Upper lobe of left lung (tissue), 6 donors: Measurements from ENCODE around the gene SOD3. TPM values are rescaled to one million over a fixed set of nuclear protein-coding genes. Genes with fewer than 3 reads are reported as not detected.

ENCODE experiments used
- ATAC-seq, 2 donors: fragments of 200-7000 bp; cut with Tn5 transposase; one replicate each; pipeline ENCODE4 v1.9.1; 2022; ENCODE audit warnings: mild to moderate bottlenecking in 2 of 2, moderate library complexity in 2 of 2; ENCODE audit not compliant: low FRiP score in 2 of 2
- DNase-seq, 2 donors: peaks; one replicate each; pipeline ENCODE4 v3.0.0-alpha.2; 2019 to 2020
- H3K27ac ChIP-seq, 4 donors: fragments of 200-600 bp; sonication (generic); one replicate each; pipeline ENCODE4 v1.5.1; 2016 to 2019
- H3K27me3 ChIP-seq, 4 donors: fragments of 200-600 bp; sonication (generic); one replicate each; pipeline ENCODE4 v1.5.1; 2017 to 2019
- H3K36me3 ChIP-seq, 4 donors: fragments of 200-600 bp; sonication (generic); one replicate each; pipeline ENCODE4 v1.5.1; 2016 to 2019
- H3K4me1 ChIP-seq, 4 donors: fragments of 200-600 bp; sonication (generic); one replicate each; pipeline ENCODE4 v1.5.1; 2018 to 2019
- H3K4me3 ChIP-seq, 4 donors: fragments of 200-600 bp; sonication (generic); one replicate each; pipeline ENCODE4 v1.5.1; 2017 to 2019; ENCODE audit warnings: mild to moderate bottlenecking in 2 of 4, moderate library complexity in 1 of 4
- H3K9me3 ChIP-seq, 4 donors: fragments of 200-600 bp; sonication (generic); one replicate each; pipeline ENCODE4 v1.5.1; 2018 to 2019
- CTCF ChIP-seq, 6 experiments: fragments of 450-650 bp in 4 of 6; fragments of 200-600 bp in 2 of 6; sonication (generic) in 2 of 6; IDR thresholded peaks; one replicate each; pipeline ENCODE4 v1.5.1; 2016 to 2019; ENCODE audit warnings: antibody characterized with exemption in 6 of 6
- EP300 ChIP-seq, 4 donors: sonication (generic); formaldehyde crosslinking; IDR thresholded peaks; one replicate each; pipeline ENCODE4 v1.5.1; 2017; ENCODE audit warnings: antibody characterized with exemption in 4 of 4, control low read depth in 2 of 4
- POLR2A ChIP-seq, 4 donors: fragments of 450-650 bp; IDR thresholded peaks; one replicate each; pipeline ENCODE4 v1.5.1; 2016 to 2017; ENCODE audit warnings: antibody characterized with exemption in 4 of 4, mild to moderate bottlenecking in 2 of 4
- POLR2AphosphoS5 ChIP-seq, 2 donors: sonication (generic); formaldehyde crosslinking; IDR thresholded peaks; one replicate each; pipeline ENCODE4 v1.5.1; 2017; ENCODE audit warnings: antibody characterized with exemption in 2 of 2
- WGBS, 2 donors: methylation state at CpG; one replicate each; pipeline ENCODE4 v1.1.5; 2017 to 2018; 5-methylcytosine and 5-hydroxymethylcytosine counted together
- total RNA-seq, 6 donors: library from RNA; depleted of rRNA in 4 of 6; stranded (reverse); fragments of >200 nt in 4 of 6; gene quantifications; one replicate each; pipeline versions ENCODE4 v1.1.0 to v1.2.1, GENCODE V29; 2016 to 2021
- donor health status: DM: no; HTN: no; CAD: no; lungs with moderate emphysema.
- donor health status: DM: no; HTN: yes; CAD: no; lungs with severe emphysema.

SOD3 gene
- total RNA-seq, 6 donors from 2014 or later = 109 to 484 (median 200) TPM

- no peak overlapping the region for H3K4me3 ChIP-seq
- peaks cover 0 to 8% (median 0%) of the 10 kb centered on the region in 4 donors for H3K4me1 ChIP-seq
- DNase-seq = no peak
- no peaks in the 10 kb centered on the region for H3K9me3 ChIP-seq
- no peak for ATAC-seq
- no peak for TF ChIP-seq EP300 (IDR thresholded peaks at IDR 0.05)
- no peak for TF ChIP-seq POLR2A (IDR thresholded peaks at IDR 0.05)
- no peak for TF ChIP-seq POLR2AphosphoS5 (IDR thresholded peaks at IDR 0.05)
- TF ChIP-seq CTCF (IDR thresholded peaks at IDR 0.05) = no peak
- H3K27me3 ChIP-seq = no peaks in the 10 kb centered on the region
- no peak overlapping the region for H3K27ac ChIP-seq
- peaks cover 0 to 35% (median 8%) of the 10 kb centered on the region in 4 donors for H3K36me3 ChIP-seq
Observed at GRCh38 chr4:24820541-24820940, 25.2 kb downstream of the SOD3 start.

- H3K27ac ChIP-seq = no peak overlapping the region
- peaks cover 0 to 23% (median 4%) of the 10 kb centered on the region in 4 donors for H3K36me3 ChIP-seq
- no peak overlapping the region for H3K4me3 ChIP-seq
- no peaks in the 10 kb centered on the region for H3K27me3 ChIP-seq
- WGBS, 2 donors = 62 to 80% methylated on average over 7 of the region's 7 CpGs
- H3K9me3 ChIP-seq = no peaks in the 10 kb centered on the region
- peak in 1 of 2 donors; percentile 40 for DNase-seq
- TF ChIP-seq EP300 (IDR thresholded peaks at IDR 0.05) = peak in 1 of 4 donors; percentile 30
- TF ChIP-seq CTCF (IDR thresholded peaks at IDR 0.05) = no peak
- no peak for TF ChIP-seq POLR2AphosphoS5 (IDR thresholded peaks at IDR 0.05)
- no peak for TF ChIP-seq POLR2A (IDR thresholded peaks at IDR 0.05)
- H3K4me1 ChIP-seq = peaks cover 0 to 8% (median 0%) of the 10 kb centered on the region in 4 donors
- peak in 1 of 2 donors; percentile 77 for ATAC-seq
Observed at GRCh38 chr4:24824720-24825119, 29.3 kb downstream of the SOD3 start.

- Histone ChIP-seq H3K4me1 (no peaks in the 10 kb centered on the region), H3K4me3 (no peak overlapping the region), H3K9me3 (no peaks in the 10 kb centered on the region), H3K27ac (no peak overlapping the region), H3K36me3 (peaks cover 0 to 56% (median 10%) of the 10 kb centered on the region in 4 donors), H3K27me3 (no peaks in the 10 kb centered on the region)
- 91 to 97% methylated on average over 3 of the region's 3 CpGs for WGBS, 2 donors
- no peak for ATAC-seq
- TF ChIP-seq POLR2A (IDR thresholded peaks at IDR 0.05) (no peak), CTCF (IDR thresholded peaks at IDR 0.05) (no peak), POLR2AphosphoS5 (IDR thresholded peaks at IDR 0.05) (no peak), EP300 (IDR thresholded peaks at IDR 0.05) (no peak)
- no peak for DNase-seq
Observed at GRCh38 chr4:24831637-24832036, 36.3 kb downstream of the SOD3 start.

- Histone ChIP-seq H3K36me3 (peaks cover 0 to 45% (median 9%) of the 10 kb centered on the region in 4 donors), H3K27me3 (no peaks in the 10 kb centered on the region), H3K4me1 (peaks cover 0 to 6% (median 0%) of the 10 kb centered on the region in 4 donors), H3K4me3 (no peak overlapping the region), H3K9me3 (no peaks in the 10 kb centered on the region), H3K27ac (no peak overlapping the region)
- ATAC-seq (no peak), DNase-seq (no peak)
- TF ChIP-seq POLR2A (IDR thresholded peaks at IDR 0.05) (no peak), EP300 (IDR thresholded peaks at IDR 0.05) (no peak), CTCF (IDR thresholded peaks at IDR 0.05) (no peak), POLR2AphosphoS5 (IDR thresholded peaks at IDR 0.05) (no peak)
- WGBS, 2 donors = 90 to 96% methylated on average over 4 of the region's 4 CpGs
Observed at GRCh38 chr4:24835696-24836095, 40.3 kb downstream of the SOD3 start.

GRCh38 chr4:24836661-24837242, 41.4 kb downstream of the SOD3 start:
- ATAC-seq (no peak), DNase-seq (peak in 1 of 2 donors; percentile 16)
- Histone ChIP-seq H3K4me3 (no peak overlapping the region), H3K27ac (no peak overlapping the region), H3K4me1 (peaks cover 0 to 15% (median 6%) of the 10 kb centered on the region in 4 donors), H3K9me3 (no peaks in the 10 kb centered on the region), H3K36me3 (peaks cover 0 to 36% (median 5%) of the 10 kb centered on the region in 4 donors), H3K27me3 (no peaks in the 10 kb centered on the region)
- 90 to 92% methylated on average over 6 of the region's 6 CpGs for WGBS, 2 donors
- TF ChIP-seq CTCF (IDR thresholded peaks at IDR 0.05) (no peak), POLR2AphosphoS5 (IDR thresholded peaks at IDR 0.05) (no peak), POLR2A (IDR thresholded peaks at IDR 0.05) (no peak), EP300 (IDR thresholded peaks at IDR 0.05) (no peak)
